Mucosa of descending colon (tissue), 3 donors: ENCODE results near the gene DPYD. TPM values are rescaled to one million over a fixed set of nuclear protein-coding genes. Genes with fewer than 3 reads are reported as not detected.
A peak's percentile ranks its signal among the peaks of the same experiment; 100 is the strongest.

Source experiments
- ATAC-seq: fragments of 200-7000 bp; cut with Tn5 transposase; one replicate; pipeline ENCODE4 v1.9.1; 2020; ENCODE audit warnings: mild to moderate bottlenecking, moderate library complexity
- DNase-seq, 3 donors: peaks; one replicate each; pipeline ENCODE4 v3.0.0-alpha.2; 2020
- H3K36me3 ChIP-seq: fragments of 200-600 bp; one replicate; pipeline ENCODE4 v1.8.0; 2021; ENCODE audit warnings: low read depth, mild to moderate bottlenecking
- H3K4me1 ChIP-seq: fragments of 200-600 bp; one replicate; pipeline ENCODE4 v1.8.0; 2021; ENCODE audit warnings: low read depth, mild to moderate bottlenecking
- H3K4me3 ChIP-seq: fragments of 200-600 bp; one replicate; pipeline ENCODE4 v1.8.0; 2021; ENCODE audit warnings: mild to moderate bottlenecking
- H3K9me3 ChIP-seq: fragments of 200-600 bp; one replicate; pipeline ENCODE4 v1.8.0; 2021; ENCODE audit warnings: mild to moderate bottlenecking
- CTCF ChIP-seq: fragments of 200-600 bp; IDR thresholded peaks from one replicate; pipeline ENCODE4 v1.8.0; 2022; ENCODE audit warnings: antibody characterized with exemption, mild to moderate bottlenecking
- intact Hi-C, 2 donors: fragments of 100-400 bp; cut with DNase I in 1 of 2; cut with micrococcal nuclease in 1 of 2; formaldehyde crosslinking; loops; one replicate each; pipeline versions ENCODE4 v1.11.0 to v1.11.1; 2022; cut with DNase I, micrococcal nuclease
- total RNA-seq, 3 donors: library from RNA; stranded (reverse); fragmentation: NEBNext Ultra II Directional in 2 of 3; extraction: Animal tissue kit (Norgen Biotek cat#: 25700) in 2 of 3; gene quantifications; one replicate each; pipeline versions ENCODE4 v1.2.1 to v1.2.4, GENCODE V29; 2021 to 2023
- donor health status: DM: no; HTN: no; CAD: no; lungs with moderate emphysema.
- donor health status: DM: no; HTN: no; CAD: no.
- donor health status: DM: no; HTN: yes; CAD: no.

The DPYD gene
- total RNA-seq, 3 donors from 2014 or later, result 13.8 to 33.3 (median 19.7) TPM

GRCh38 chr1:97711858-97712257 is 209.0 kb downstream of the DPYD start:
- Histone ChIP-seq H3K4me3 (no peak overlapping the region), H3K9me3 (no peaks in the 10 kb centered on the region), H3K36me3 (no peaks in the 10 kb centered on the region), H3K4me1 (no peaks in the 10 kb centered on the region)
- no peak for ATAC-seq
- DNase-seq, result no peak
- no peak for TF ChIP-seq CTCF
- intact Hi-C loops, result no loop called here

- H3K4me3 ChIP-seq, result no peak overlapping the region
- ATAC-seq (no peak), DNase-seq (no peak)
- intact Hi-C loops, result no loop called here
- no peaks in the 10 kb centered on the region for H3K36me3 ChIP-seq
- no peaks in the 10 kb centered on the region for H3K9me3 ChIP-seq
- H3K4me1 ChIP-seq, result no peaks in the 10 kb centered on the region
- no peak for TF ChIP-seq CTCF
These were observed 227.2 kb downstream of the DPYD start for GRCh38 chr1:97693601-97694000.

- TF ChIP-seq CTCF, result no peak
- H3K4me1 ChIP-seq, result no peaks in the 10 kb centered on the region
- H3K9me3 ChIP-seq, result no peaks in the 10 kb centered on the region
- no peak for DNase-seq
- H3K36me3 ChIP-seq, result no peaks in the 10 kb centered on the region
- no peak for ATAC-seq
- no peak overlapping the region for H3K4me3 ChIP-seq
- intact Hi-C loops, result no loop called here
These were observed 229.5 kb downstream of the DPYD start for GRCh38 chr1:97691325-97691724.

GRCh38 chr1:97685360-97685759 is 235.5 kb downstream of the DPYD start:
- no peak for TF ChIP-seq CTCF
- intact Hi-C loops, result no loop called here
- H3K36me3 ChIP-seq, result no peaks in the 10 kb centered on the region
- ATAC-seq (no peak), DNase-seq (no peak)
- no peak overlapping the region for H3K4me3 ChIP-seq
- no peaks in the 10 kb centered on the region for H3K4me1 ChIP-seq
- no peaks in the 10 kb centered on the region for H3K9me3 ChIP-seq

- no peak for TF ChIP-seq CTCF
- no peaks in the 10 kb centered on the region for H3K36me3 ChIP-seq
- DNase-seq (no peak), ATAC-seq (peak; percentile 29)
- no peaks in the 10 kb centered on the region for H3K9me3 ChIP-seq
- H3K4me1 ChIP-seq, result no peaks in the 10 kb centered on the region
- intact Hi-C loops, result no loop called here
- no peak overlapping the region for H3K4me3 ChIP-seq
These were observed 239.9 kb downstream of the DPYD start for GRCh38 chr1:97680894-97681293.

- Histone ChIP-seq H3K4me3 (no peak overlapping the region), H3K9me3 (no peaks in the 10 kb centered on the region), H3K4me1 (no peaks in the 10 kb centered on the region), H3K36me3 (no peaks in the 10 kb centered on the region)
- no peak for DNase-seq
- no peak for TF ChIP-seq CTCF
- intact Hi-C loops, result no loop called here
- no peak for ATAC-seq
These were observed 240.4 kb downstream of the DPYD start for GRCh38 chr1:97680470-97680869.
